CD4-positive, alpha-beta T cell treated with Interleukin-17A for 4 hours (primary cell): Measurements from ENCODE around the gene FUCA1.
"Not testable (repeated sequence)": the region's sequence is repeated elsewhere in the genome, so short reads cannot be mapped to it uniquely, and the experiment has no call there.

Experiments used
- DNase-seq: peaks from one replicate; pipeline ENCODE4 v3.0.0-alpha.2; 2020; ENCODE audit warnings: mixed read lengths

Gene FUCA1

GRCh38 chr1:23836037-23836436 is 32.1 kb downstream of the FUCA1 start:
- no peak for DNase-seq

DNA sequence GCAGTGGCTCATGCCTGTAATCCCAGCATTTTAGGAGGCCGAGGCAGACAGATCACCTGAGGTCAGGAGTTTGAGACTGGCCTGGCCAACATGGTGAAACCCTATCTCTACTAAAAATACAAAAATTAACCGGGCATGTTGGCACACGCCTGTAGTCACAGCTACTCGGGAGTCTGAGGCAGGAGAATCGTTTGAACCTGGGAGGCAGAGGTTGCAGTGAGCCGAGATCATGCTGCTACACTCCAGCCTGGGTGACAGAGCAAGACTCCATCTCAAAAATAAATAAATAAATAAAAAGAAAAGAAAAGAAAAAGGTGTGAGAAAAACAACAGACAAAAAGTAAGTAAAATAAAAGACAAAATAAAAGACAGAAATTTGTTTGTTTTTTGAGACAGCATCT is 33.9 kb downstream of the FUCA1 start:
- DNase-seq: not testable (repeated sequence)

GRCh38 chr1:23827717-23828116 is 40.4 kb downstream of the FUCA1 start:
- DNase-seq: no peak

DNA sequence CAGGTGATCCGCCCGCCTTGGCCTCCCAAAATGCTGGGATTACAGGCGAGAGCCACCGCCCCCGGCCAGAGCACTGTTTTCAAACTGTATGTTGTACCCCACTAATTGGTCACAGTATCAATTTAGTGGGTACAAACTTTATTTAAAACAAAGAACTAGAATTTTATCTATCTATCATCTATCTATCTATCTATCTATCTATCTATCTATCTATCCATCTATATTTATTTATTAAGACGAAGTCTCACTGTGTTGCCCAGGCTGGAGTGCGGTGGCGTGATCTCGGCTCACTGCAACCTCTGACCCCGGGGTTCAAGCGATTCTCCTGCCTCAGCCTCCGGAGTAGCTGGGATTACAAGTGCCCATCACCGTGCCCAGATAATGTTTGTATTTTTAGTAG is 41.5 kb downstream of the FUCA1 start:
- DNase-seq: not testable (repeated sequence)

GRCh38 chr1:23825762-23826522 is 42.1 kb downstream of the FUCA1 start:
- DNase-seq: peak; percentile 11

- peak; percentile 92 for DNase-seq
Measured at GRCh38 chr1:23825076-23825761, 42.9 kb downstream of the FUCA1 start, which contains the start of gene HMGCL. Gene HMGCL, minus strand, starts transcription at chr1:23825429. Its CDS starts 14 bp downstream, at chr1:23825415.

DNA sequence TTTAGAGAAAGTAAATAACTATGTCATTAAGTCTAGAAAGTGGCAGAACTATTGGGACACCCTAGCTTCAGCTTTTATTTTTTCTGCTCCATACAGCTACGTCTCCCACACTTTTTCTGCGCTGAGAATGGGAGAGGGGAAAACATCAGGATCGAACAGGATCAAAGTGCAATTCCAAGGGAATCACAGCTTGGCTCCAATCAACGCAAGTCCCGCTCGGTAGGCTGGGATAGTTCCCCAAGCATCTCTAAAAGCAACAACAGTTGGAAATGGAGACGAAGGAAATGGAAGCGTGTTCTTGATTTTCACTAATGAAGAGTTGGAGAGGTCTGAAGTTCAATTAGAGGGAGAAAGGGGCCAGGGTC is 43.4 kb downstream of the FUCA1 start:
- no peak for DNase-seq

DNA sequence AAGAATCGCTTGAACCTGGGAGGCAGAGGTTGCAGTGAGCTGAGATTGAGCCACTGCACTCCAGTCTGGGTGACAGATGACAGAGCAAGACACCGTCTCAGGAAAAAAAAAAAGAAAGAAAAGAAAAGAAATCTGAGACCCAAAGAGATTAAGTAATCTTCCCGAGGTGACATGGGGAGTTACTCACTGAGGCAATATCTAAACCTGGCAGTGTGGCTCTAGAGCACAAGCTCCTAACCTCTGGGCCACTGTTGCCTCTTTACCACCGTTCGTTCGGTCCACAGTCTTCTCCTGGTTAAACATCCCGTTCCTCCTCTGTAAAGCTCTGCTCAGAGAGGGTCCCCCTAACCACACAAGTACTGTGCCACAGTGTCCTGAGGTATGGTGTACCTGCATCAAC is 44.3 kb downstream of the FUCA1 start:
- DNase-seq: no peak

GRCh38 chr1:23817633-23818032 is 50.5 kb downstream of the FUCA1 start:
- no peak for DNase-seq

- DNase-seq: no peak
Measured at GRCh38 chr1:23816906-23817305, 51.2 kb downstream of the FUCA1 start.

- no peak for DNase-seq
Measured at GRCh38 chr1:23816361-23816760, 51.7 kb downstream of the FUCA1 start.

- no peak for DNase-seq
Measured at GRCh38 chr1:23814016-23814415, 54.1 kb downstream of the FUCA1 start.

- DNase-seq: peak; percentile 63
Measured at GRCh38 chr1:23810818-23811540, 57.1 kb downstream of the FUCA1 start.

DNA sequence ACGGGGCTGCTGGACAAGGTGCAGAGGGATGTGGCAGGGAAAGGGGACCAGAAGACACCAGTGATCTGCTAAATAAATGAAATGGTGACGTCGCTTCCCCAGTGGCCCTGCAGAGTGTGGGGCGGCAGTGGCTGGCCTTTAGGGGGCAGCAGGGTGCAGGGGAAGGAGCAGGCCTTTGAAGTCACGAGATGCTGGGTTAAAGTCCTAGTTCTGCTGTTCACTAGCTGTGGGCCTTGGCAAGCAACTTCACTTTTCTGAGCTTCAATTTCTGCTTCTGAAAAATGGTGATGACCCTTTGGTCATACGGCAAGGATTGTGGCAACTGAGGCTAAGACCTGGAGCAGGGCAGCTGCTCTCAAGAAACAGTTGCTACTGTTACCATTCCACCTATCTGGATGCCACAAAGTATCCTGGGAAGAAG is 58.3 kb downstream of the FUCA1 start:
- DNase-seq: peak; percentile 87

DNA sequence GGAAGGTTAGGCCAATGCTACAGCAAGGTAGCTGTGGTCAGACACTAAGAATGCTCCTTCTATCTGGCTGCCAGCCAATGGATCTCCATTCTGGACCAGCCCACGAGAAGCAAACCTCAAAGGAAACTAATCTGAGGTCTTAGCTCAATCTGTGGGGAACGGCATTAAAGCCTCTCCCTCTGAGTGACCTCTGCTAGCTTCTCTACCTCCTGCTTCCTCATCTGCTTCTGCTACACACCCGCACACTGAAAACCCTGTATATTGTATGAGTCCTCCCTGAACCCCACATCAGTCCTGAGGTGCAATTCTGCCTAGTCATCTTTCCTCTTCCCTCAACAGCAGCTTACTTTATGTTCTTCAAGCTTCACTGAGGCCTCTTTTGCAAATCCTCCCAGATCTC is 60.6 kb downstream of the FUCA1 start:
- no peak for DNase-seq

DNA sequence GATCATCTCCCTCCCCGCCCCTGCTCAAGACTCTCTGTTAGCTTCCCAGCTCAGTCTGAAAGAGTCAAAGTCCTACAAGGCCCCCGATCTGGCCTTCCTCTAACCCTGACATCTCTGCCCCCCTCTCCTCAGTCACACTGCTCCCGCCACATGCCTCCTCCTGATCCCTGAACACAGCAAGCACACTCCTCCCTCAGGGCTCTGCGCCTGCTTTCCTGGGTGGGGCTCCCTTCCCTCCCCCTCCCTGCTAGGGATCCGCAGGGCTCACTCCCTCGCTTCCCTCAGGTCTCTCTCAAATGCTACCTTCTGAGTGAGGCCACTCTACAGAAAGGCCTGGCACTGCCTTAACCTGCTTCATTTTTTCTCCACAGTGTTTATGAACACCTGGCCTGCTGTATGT is 61.8 kb downstream of the FUCA1 start:
- no peak for DNase-seq

DNA sequence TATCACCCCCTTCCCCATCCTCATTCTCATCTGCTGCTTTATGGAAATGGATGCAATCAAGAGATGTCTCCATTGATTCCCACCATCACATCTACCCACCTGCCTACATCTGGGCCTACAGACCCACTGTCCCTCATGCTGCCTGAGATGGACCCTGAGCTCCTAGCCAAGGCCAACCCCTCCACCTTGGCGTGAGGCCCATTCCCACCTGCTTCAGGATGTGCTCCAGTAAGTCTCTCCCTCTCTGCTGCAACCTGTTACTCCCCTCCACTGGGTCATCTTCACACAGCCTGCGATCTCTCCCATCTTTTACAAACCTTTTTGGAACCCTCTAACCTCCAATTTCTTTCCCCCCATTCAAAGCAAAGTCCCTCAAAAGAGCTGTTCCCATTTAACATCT is 63.1 kb downstream of the FUCA1 start:
- no peak for DNase-seq

DNA sequence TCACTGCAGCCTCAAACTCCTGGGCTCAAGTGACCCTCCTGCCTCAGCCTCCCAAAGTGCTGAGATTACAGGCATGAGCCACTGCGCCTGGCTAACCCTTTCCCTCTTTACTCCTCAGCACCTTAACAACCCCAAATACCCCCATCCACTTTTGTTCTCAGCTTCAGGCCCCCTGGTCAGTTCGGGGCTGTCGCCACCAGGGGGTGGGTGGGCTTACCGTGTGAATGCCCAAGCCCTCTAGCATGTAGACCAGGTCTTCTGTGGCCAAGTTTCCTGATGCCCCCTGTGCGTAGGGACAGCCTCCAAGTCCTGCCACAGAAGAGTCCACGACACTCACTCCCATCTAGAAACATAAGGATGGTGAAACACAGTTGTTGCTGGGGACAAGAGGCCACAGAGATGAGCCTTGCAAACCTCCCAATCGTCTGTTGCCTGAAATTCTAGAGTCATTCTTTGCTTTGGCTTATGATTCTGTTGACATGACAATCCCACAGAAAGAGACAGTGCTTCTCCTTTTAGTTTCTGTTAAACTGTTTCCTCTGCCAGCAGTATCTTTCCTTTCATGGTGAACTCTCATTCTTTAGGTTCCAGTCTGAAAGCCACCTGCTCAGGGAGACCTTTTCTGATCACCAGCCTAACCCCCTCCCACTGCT is 63.8 kb downstream of the FUCA1 start:
- DNase-seq: no peak

- DNase-seq: no peak
Measured at GRCh38 chr1:23803674-23804073, 64.4 kb downstream of the FUCA1 start.

DNA sequence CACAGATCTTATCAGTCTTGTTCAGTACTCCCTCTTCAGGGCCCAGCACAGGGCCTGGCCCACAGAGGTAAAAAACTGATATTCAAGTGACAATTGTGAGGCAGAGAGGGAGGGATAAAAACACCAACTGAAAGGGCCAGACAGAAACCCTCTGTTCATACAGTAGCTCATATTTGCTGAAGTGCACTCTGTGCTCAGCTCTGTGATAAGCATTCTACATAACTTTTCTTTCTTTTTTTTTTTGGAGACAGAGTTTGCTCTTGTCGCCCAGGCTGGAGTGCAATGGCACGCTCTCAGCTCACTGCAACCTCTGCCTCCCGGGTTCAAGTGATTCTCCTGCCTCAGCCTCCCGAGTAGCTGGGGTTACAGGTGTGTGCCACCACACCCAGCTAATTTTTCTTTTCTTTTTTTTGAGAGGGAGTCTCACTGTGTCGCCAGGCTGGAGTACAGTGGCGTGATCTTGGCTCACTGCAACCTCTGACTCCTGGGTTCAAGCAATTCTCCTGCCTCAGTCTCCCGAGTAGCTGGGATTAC is 65.2 kb downstream of the FUCA1 start:
- DNase-seq: not testable (repeated sequence)

DNA sequence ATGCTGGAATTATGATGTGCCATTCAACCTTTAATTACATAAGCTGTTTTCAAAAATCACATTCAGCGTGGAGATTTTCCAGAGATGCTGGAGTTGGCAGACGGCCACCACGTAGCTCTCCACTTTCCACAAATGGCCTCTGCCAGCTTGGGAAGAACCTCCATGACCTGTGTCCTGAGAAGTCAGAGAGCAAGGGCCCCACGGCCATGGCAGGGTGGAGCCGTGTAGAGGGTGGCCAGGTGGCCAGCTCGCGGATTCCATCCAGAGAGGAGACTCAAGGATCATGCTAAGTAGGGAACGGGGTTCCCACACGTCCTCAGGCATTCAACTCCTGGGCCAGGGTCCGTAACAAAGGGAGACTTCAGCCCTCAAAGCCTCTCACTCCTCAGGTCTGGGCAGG is 66.2 kb downstream of the FUCA1 start:
- no peak for DNase-seq

GRCh38 chr1:23801338-23801748 is 66.7 kb downstream of the FUCA1 start:
- no peak for DNase-seq
